ENCODE results near the gene NOTO. TPM values are rescaled to one million over a fixed set of nuclear protein-coding genes. Genes with fewer than 3 reads are reported as not detected.

The NOTO gene
- total and polyA plus RNA-seq, 2 donors (not counting 3 experiments of a cell fraction or from before 2014, with no cell fraction given): not detected

- TF ChIP-seq POLR2A (IDR thresholded peaks at IDR 0.05; ENCODE audit: low read depth, low read length): no peak
- TF ChIP-seq MAX (IDR thresholded peaks at IDR 0.05; ENCODE audit: insufficient read depth, insufficient read length): no peak
- no peak for TF ChIP-seq EZH2 (IDR thresholded peaks at IDR 0.05; ENCODE audit: borderline replicate concordance, low read depth, low read length, severe bottlenecking)
- no peak for TF ChIP-seq FOS (IDR thresholded peaks at IDR 0.05; ENCODE audit: borderline replicate concordance, insufficient read depth, low read length)
- TF ChIP-seq POLR2AphosphoS5 (IDR thresholded peaks at IDR 0.05; ENCODE audit: insufficient read depth, low read depth, low read length): no peak
- TF ChIP-seq GATA2 (IDR thresholded peaks at IDR 0.05; ENCODE audit: insufficient read depth, insufficient read length, low read depth, low read length): no peak
- Histone ChIP-seq H3K79me2 (ENCODE audit: control insufficient read depth, insufficient read depth, low read length) (no peaks in the 10 kb centered on the region), H3K27ac (ENCODE audit: insufficient read depth, low read depth, low read length) (no peak overlapping the region), H3K4me2 (ENCODE audit: insufficient read depth, low read length) (no peak overlapping the region), H3K9me1 (replicated peaks; ENCODE audit: control insufficient read depth, extremely low read depth, insufficient read depth, low read length) (no peaks in the 10 kb centered on the region), H3K9me3 (replicated peaks; ENCODE audit: control insufficient read depth, insufficient read depth, low read length) (no peaks in the 10 kb centered on the region), H3K4me1 (ENCODE audit: control insufficient read depth, extremely low read depth, insufficient read depth, low read length) (peaks cover 32% of the 10 kb centered on the region), H3K36me3 (ENCODE audit: control insufficient read depth in 2 of 2, extremely low read depth in 1 of 2, insufficient read depth in 2 of 2, low read length in 2 of 2) (no peaks in the 10 kb centered on the region), H3K4me3 (replicated peaks in 1 of 3; ENCODE audit: insufficient read depth in 1 of 3, low read depth in 1 of 3, low read length in 3 of 3) (no peak overlapping the region), H4K20me1 (replicated peaks; ENCODE audit: control insufficient read depth, extremely low read depth, insufficient read depth, low read length) (no peaks in the 10 kb centered on the region), H3K27me3 (ENCODE audit: control insufficient read depth in 2 of 2, insufficient read depth in 2 of 2, low read length in 2 of 2) (peaks cover 0 to 2% of the 10 kb centered on the region in 2 experiments), H3K9ac (replicated peaks; ENCODE audit: extremely low read depth, insufficient read depth, low read length) (no peak overlapping the region), H2AFZ (ENCODE audit: low read depth, low read length) (no peak overlapping the region)
- intact Hi-C loops (cut with micrococcal nuclease) (no loop called here), dilution Hi-C loops (cut with MboI; ENCODE audit: extremely low pct_ligation_motif_present, low sequenced_read_pairs) (no loop called here)
- POLR2A ChIA-PET: no interaction called here
- no TSS peak for BruUV-seq (replicated peaks)
- DNase-seq (ENCODE audit: low read depth, low spot score) (no peak), FAIRE-seq (no peak)
- CTCF ChIA-PET: interaction anchor here (1.1 to 3.2 kb wide), 3 partner anchors 10 to 280 kb away, joined by 5 to 11 read pairs (median 6); no protein-coding TSS in a partner anchor
These were observed 28.6 kb upstream of the NOTO start for GRCh38 chr2:73173781-73174180.

- H3K36me3 ChIP-seq (ENCODE audit: control insufficient read depth in 2 of 2, extremely low read depth in 1 of 2, insufficient read depth in 2 of 2, low read length in 2 of 2): no peaks in the 10 kb centered on the region
- H3K27ac ChIP-seq (ENCODE audit: insufficient read depth, low read depth, low read length): no peak overlapping the region
- DNase-seq (ENCODE audit: low read depth, low spot score) (no peak), FAIRE-seq (no peak)
- BruUV-seq (replicated peaks): no TSS peak
- H3K9me1 ChIP-seq (replicated peaks; ENCODE audit: control insufficient read depth, extremely low read depth, insufficient read depth, low read length): no peaks in the 10 kb centered on the region
- no peak overlapping the region for H3K9ac ChIP-seq (replicated peaks; ENCODE audit: extremely low read depth, insufficient read depth, low read length)
- peaks cover 2 to 4% of the 10 kb centered on the region in 2 experiments for H3K27me3 ChIP-seq (ENCODE audit: control insufficient read depth in 2 of 2, insufficient read depth in 2 of 2, low read length in 2 of 2)
- POLR2A ChIA-PET: no interaction called here
- intact Hi-C loops (cut with micrococcal nuclease): no loop called here
- no peaks in the 10 kb centered on the region for H3K79me2 ChIP-seq (ENCODE audit: control insufficient read depth, insufficient read depth, low read length)
- H4K20me1 ChIP-seq (replicated peaks; ENCODE audit: control insufficient read depth, extremely low read depth, insufficient read depth, low read length): no peaks in the 10 kb centered on the region
- no peak overlapping the region for H2AFZ ChIP-seq (ENCODE audit: low read depth, low read length)
- dilution Hi-C loops (cut with MboI; ENCODE audit: extremely low pct_ligation_motif_present, low sequenced_read_pairs): no loop called here
- no peak overlapping the region for H3K4me2 ChIP-seq (ENCODE audit: insufficient read depth, low read length)
- H3K4me3 ChIP-seq (replicated peaks in 1 of 3; ENCODE audit: insufficient read depth in 1 of 3, low read depth in 1 of 3, low read length in 3 of 3): no peak overlapping the region
- CTCF ChIA-PET: interaction anchor here (1.1 to 4.2 kb wide), 5 partner anchors 10 to 281 kb away, joined by 5 to 261 read pairs (median 11); no protein-coding TSS in a partner anchor
- H3K4me1 ChIP-seq (ENCODE audit: control insufficient read depth, extremely low read depth, insufficient read depth, low read length): peaks cover 32% of the 10 kb centered on the region
- no peak for TF ChIP-seq GATA2 (IDR thresholded peaks at IDR 0.05; ENCODE audit: insufficient read depth, insufficient read length, low read depth, low read length)
- TF ChIP-seq CTCF (IDR thresholded peaks at IDR 0.05; ENCODE audit: extremely low read depth in 1 of 2, insufficient read depth in 1 of 2, low read depth in 1 of 2, low read length in 2 of 2): no peak
- TF ChIP-seq MAX (IDR thresholded peaks at IDR 0.05; ENCODE audit: insufficient read depth, insufficient read length): no peak
- TF ChIP-seq POLR2A (IDR thresholded peaks at IDR 0.05; ENCODE audit: low read depth, low read length): no peak
- TF ChIP-seq JUN (IDR thresholded peaks at IDR 0.05; ENCODE audit: borderline replicate concordance, insufficient read depth, insufficient read length, low read depth): no peak
- no peak for TF ChIP-seq FOS (IDR thresholded peaks at IDR 0.05; ENCODE audit: borderline replicate concordance, insufficient read depth, low read length)
- no peak for TF ChIP-seq EZH2 (IDR thresholded peaks at IDR 0.05; ENCODE audit: borderline replicate concordance, low read depth, low read length, severe bottlenecking)
- TF ChIP-seq MYC (IDR thresholded peaks at IDR 0.05; ENCODE audit: low read depth, low read length): no peak
- no peak for TF ChIP-seq POLR2AphosphoS5 (IDR thresholded peaks at IDR 0.05; ENCODE audit: insufficient read depth, low read depth, low read length)
- no peaks in the 10 kb centered on the region for H3K9me3 ChIP-seq (replicated peaks; ENCODE audit: control insufficient read depth, insufficient read depth, low read length)
These were observed 28.1 kb upstream of the NOTO start for GRCh38 chr2:73174244-73174643.

All from endothelial cell of umbilical vein (primary cell).